Testis (tissue), 2 donors: ENCODE data around the gene PDLIM7.

Experiments used
- POLR2A ChIP-seq: fragments of 450-650 bp; IDR thresholded peaks from one replicate; pipeline ENCODE4 v1.6.1; 2017; ENCODE audit warnings: antibody characterized with exemption, mild to moderate bottlenecking, moderate library complexity
- TF ChIP-seq, protein P1 (sequence below), 3 experiments: fragments of 450-650 bp in 2 of 3; fragments of 200-600 bp in 1 of 3; sonication (generic) in 1 of 3; IDR thresholded peaks; one replicate each; pipeline ENCODE4 v1.5.1; 2016 to 2019; ENCODE audit warnings: antibody characterized with exemption in 3 of 3, mild to moderate bottlenecking in 2 of 3, moderate library complexity in 1 of 3

DNA sequence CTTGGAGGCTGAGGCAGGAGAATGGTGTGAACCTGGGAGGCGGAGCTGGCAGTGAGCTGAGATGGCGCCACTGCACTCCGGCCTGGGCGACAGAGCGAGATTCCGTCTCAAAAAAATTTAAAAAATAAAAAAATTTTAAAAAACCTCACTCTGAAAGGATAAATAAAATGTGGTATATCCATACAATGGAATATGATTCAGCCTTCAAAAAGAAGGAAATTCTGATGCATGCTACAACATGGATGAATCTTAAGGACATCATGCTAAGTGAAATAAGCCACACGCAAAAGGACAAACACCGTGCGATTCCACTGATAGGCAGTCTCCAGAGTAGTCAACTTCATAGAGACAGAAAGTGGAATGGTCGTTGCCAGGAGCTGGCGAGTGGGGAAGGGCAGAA is 32.4 kb downstream of the PDLIM7 start:
- TF ChIP-seq, protein P1, sequence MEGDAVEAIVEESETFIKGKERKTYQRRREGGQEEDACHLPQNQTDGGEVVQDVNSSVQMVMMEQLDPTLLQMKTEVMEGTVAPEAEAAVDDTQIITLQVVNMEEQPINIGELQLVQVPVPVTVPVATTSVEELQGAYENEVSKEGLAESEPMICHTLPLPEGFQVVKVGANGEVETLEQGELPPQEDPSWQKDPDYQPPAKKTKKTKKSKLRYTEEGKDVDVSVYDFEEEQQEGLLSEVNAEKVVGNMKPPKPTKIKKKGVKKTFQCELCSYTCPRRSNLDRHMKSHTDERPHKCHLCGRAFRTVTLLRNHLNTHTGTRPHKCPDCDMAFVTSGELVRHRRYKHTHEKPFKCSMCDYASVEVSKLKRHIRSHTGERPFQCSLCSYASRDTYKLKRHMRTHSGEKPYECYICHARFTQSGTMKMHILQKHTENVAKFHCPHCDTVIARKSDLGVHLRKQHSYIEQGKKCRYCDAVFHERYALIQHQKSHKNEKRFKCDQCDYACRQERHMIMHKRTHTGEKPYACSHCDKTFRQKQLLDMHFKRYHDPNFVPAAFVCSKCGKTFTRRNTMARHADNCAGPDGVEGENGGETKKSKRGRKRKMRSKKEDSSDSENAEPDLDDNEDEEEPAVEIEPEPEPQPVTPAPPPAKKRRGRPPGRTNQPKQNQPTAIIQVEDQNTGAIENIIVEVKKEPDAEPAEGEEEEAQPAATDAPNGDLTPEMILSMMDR (IDR thresholded peaks at IDR 0.05) = no peak
- TF ChIP-seq POLR2A = no peak
